ENCODE data around the gene COPRS. TPM values are rescaled to one million over a fixed set of nuclear protein-coding genes. Genes with fewer than 3 reads are reported as not detected.

The COPRS gene
- total and polyA plus RNA-seq, 2 of the 13 experiments (the other 11 are each of a cell fraction or from before 2014, with no cell fraction given), result 22.7 to 93.8 TPM

DNA sequence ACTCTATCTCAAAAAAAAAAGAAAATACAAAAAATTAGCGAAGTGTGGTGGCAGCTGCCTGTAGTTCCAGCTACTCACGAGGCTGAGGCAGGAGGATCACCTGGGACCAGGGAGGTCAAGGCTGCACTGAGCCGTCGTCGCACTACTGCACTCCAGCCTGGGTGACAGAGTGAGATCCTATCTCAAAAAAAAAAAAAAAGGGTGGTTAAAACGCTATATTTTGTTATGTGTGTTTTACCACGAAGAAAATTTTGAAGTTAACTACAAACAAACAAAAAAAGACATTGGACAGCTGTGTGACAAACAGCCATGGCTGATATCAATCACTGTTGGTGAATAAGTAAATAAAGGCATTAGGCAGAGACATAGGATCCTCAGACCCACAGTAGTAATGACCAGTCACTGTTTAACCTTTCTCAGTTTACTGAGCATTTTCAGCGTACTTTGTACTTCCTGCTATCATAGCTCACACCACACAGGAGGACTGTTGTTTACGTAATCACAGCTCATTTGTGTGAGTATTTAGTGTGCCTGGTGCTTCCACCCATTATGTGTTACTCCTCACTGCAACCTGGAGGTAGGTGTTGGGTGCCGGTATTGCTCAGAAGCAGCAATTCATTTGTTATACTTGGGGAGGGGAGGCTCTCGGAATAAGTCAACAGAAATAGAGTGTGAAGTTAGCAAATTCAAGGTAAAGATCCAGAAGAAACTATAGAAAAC is 55.4 kb downstream of the COPRS start (continued):
- TF ChIP-seq, protein P1, sequence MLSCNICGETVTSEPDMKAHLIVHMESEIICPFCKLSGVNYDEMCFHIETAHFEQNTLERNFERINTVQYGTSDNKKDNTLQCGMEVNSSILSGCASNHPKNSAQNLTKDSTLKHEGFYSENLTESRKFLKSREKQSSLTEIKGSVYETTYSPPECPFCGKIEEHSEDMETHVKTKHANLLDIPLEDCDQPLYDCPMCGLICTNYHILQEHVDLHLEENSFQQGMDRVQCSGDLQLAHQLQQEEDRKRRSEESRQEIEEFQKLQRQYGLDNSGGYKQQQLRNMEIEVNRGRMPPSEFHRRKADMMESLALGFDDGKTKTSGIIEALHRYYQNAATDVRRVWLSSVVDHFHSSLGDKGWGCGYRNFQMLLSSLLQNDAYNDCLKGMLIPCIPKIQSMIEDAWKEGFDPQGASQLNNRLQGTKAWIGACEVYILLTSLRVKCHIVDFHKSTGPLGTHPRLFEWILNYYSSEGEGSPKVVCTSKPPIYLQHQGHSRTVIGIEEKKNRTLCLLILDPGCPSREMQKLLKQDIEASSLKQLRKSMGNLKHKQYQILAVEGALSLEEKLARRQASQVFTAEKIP (CRISPR knock-in tag; IDR thresholded peaks at IDR 0.05; ENCODE audit: borderline replicate concordance), result no peak
- TF ChIP-seq PHF5A (CRISPR knock-in tag; IDR thresholded peaks at IDR 0.05; ENCODE audit: low read depth, unreplicated experiment), result peak; percentile 97
- TF ChIP-seq, protein P2, sequence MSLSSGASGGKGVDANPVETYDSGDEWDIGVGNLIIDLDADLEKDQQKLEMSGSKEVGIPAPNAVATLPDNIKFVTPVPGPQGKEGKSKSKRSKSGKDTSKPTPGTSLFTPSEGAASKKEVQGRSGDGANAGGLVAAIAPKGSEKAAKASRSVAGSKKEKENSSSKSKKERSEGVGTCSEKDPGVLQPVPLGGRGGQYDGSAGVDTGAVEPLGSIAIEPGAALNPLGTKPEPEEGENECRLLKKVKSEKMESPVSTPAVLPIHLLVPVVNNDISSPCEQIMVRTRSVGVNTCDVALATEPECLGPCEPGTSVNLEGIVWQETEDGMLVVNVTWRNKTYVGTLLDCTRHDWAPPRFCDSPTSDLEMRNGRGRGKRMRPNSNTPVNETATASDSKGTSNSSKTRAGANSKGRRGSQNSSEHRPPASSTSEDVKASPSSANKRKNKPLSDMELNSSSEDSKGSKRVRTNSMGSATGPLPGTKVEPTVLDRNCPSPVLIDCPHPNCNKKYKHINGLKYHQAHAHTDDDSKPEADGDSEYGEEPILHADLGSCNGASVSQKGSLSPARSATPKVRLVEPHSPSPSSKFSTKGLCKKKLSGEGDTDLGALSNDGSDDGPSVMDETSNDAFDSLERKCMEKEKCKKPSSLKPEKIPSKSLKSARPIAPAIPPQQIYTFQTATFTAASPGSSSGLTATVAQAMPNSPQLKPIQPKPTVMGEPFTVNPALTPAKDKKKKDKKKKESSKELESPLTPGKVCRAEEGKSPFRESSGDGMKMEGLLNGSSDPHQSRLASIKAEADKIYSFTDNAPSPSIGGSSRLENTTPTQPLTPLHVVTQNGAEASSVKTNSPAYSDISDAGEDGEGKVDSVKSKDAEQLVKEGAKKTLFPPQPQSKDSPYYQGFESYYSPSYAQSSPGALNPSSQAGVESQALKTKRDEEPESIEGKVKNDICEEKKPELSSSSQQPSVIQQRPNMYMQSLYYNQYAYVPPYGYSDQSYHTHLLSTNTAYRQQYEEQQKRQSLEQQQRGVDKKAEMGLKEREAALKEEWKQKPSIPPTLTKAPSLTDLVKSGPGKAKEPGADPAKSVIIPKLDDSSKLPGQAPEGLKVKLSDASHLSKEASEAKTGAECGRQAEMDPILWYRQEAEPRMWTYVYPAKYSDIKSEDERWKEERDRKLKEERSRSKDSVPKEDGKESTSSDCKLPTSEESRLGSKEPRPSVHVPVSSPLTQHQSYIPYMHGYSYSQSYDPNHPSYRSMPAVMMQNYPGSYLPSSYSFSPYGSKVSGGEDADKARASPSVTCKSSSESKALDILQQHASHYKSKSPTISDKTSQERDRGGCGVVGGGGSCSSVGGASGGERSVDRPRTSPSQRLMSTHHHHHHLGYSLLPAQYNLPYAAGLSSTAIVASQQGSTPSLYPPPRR (CRISPR knock-in tag; IDR thresholded peaks at IDR 0.05; ENCODE audit: borderline replicate concordance), result peak; percentile 97
- TF ChIP-seq BHLHE40 (IDR thresholded peaks at IDR 0.05; ENCODE audit: low read length), result peak; percentile 44; the same call in 1 of the 2 replicates
- TF ChIP-seq ZNF850 (CRISPR knock-in tag; conservative IDR thresholded peaks at IDR 0.05), result no peak
- TF ChIP-seq ZNF441 (CRISPR knock-in tag; IDR thresholded peaks at IDR 0.05; ENCODE audit: borderline replicate concordance), result peak; percentile 65; the same call in 1 of the 2 replicates
- TF ChIP-seq ZNF614 (CRISPR knock-in tag; IDR thresholded peaks at IDR 0.05; ENCODE audit: borderline replicate concordance), result peak; percentile 97
- TF ChIP-seq MAFF (IDR thresholded peaks at IDR 0.05; ENCODE audit: low read depth, low read length), result peak; percentile 14; the same call in 1 of the 2 replicates
- TF ChIP-seq, protein P3, sequence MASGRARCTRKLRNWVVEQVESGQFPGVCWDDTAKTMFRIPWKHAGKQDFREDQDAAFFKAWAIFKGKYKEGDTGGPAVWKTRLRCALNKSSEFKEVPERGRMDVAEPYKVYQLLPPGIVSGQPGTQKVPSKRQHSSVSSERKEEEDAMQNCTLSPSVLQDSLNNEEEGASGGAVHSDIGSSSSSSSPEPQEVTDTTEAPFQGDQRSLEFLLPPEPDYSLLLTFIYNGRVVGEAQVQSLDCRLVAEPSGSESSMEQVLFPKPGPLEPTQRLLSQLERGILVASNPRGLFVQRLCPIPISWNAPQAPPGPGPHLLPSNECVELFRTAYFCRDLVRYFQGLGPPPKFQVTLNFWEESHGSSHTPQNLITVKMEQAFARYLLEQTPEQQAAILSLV (CRISPR knock-in tag; IDR thresholded peaks at IDR 0.05; ENCODE audit: borderline replicate concordance), result peak; percentile 39; the same call in 1 of the 2 replicates
- TF ChIP-seq ZNF644 (CRISPR knock-in tag; IDR thresholded peaks at IDR 0.05; ENCODE audit: low read depth), result peak; percentile 74; the same call in 1 of the 2 replicates
- no peak for TF ChIP-seq ZNF558 (CRISPR knock-in tag; IDR thresholded peaks at IDR 0.05; ENCODE audit: borderline replicate concordance)
- TF ChIP-seq ARNT (IDR thresholded peaks at IDR 0.05), result no peak
- peak; percentile 49; the same call in 1 of the 2 replicates for TF ChIP-seq AKAP8 (CRISPR knock-in tag; IDR thresholded peaks at IDR 0.05)
- peak; percentile 95 for TF ChIP-seq SALL1 (CRISPR knock-in tag; IDR thresholded peaks at IDR 0.05)
- no peak for TF ChIP-seq MTF1 (CRISPR knock-in tag; IDR thresholded peaks at IDR 0.05)
- peak; percentile 46 for TF ChIP-seq ELF4 (CRISPR knock-in tag; IDR thresholded peaks at IDR 0.05; ENCODE audit: borderline replicate concordance)
- 0 out of 2 replicates have a peak, but pooled peaks have one; percentile 61 for TF ChIP-seq WIZ (CRISPR knock-in tag; IDR thresholded peaks at IDR 0.05)
- TF ChIP-seq, protein P4, sequence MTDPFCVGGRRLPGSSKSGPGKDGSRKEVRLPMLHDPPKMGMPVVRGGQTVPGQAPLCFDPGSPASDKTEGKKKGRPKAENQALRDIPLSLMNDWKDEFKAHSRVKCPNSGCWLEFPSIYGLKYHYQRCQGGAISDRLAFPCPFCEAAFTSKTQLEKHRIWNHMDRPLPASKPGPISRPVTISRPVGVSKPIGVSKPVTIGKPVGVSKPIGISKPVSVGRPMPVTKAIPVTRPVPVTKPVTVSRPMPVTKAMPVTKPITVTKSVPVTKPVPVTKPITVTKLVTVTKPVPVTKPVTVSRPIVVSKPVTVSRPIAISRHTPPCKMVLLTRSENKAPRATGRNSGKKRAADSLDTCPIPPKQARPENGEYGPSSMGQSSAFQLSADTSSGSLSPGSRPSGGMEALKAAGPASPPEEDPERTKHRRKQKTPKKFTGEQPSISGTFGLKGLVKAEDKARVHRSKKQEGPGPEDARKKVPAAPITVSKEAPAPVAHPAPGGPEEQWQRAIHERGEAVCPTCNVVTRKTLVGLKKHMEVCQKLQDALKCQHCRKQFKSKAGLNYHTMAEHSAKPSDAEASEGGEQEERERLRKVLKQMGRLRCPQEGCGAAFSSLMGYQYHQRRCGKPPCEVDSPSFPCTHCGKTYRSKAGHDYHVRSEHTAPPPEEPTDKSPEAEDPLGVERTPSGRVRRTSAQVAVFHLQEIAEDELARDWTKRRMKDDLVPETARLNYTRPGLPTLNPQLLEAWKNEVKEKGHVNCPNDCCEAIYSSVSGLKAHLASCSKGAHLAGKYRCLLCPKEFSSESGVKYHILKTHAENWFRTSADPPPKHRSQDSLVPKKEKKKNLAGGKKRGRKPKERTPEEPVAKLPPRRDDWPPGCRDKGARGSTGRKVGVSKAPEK (CRISPR knock-in tag; IDR thresholded peaks at IDR 0.05; ENCODE audit: borderline replicate concordance), result no peak
- no peak for TF ChIP-seq ZNF672 (CRISPR knock-in tag; IDR thresholded peaks at IDR 0.05)

All from HepG2 (cell line).